Measurements from ENCODE around the gene SEPHS2. TPM values are rescaled to one million over a fixed set of nuclear protein-coding genes. Genes with fewer than 3 reads are reported as not detected.
A peak's percentile ranks its signal among the peaks of the same experiment; 100 is the strongest.

Gene SEPHS2
- total RNA-seq, 2 donors from 2014 or later = 18.2 to 18.6 TPM

GRCh38 chr16:30395992-30396585 lies 49.6 kb downstream of the SEPHS2 start:
- Histone ChIP-seq H3K36me3 (peaks cover 11% of the 10 kb centered on the region), H3K27me3 (no peaks in the 10 kb centered on the region), H3K4me1 (peaks cover 0 to 38% of the 10 kb centered on the region in 2 donors), H3K9me3 (no peaks in the 10 kb centered on the region), H3K27ac (peak overlapping the region; percentile 84 to 89), H3K4me3 (peak overlapping the region; percentile 83)
- DNase-seq (ENCODE audit: low spot score) = no peak
- TF ChIP-seq CTCF (IDR thresholded peaks at IDR 0.05) = no peak

- peaks cover 0 to 32% of the 10 kb centered on the region in 2 donors for H3K4me1 ChIP-seq
- H3K9me3 ChIP-seq = no peaks in the 10 kb centered on the region
- peak within 1 kb of the TSS; percentile 84 to 89 for H3K27ac ChIP-seq
- TF ChIP-seq CTCF (IDR thresholded peaks at IDR 0.05) = peak; percentile 31 to 43
- H3K4me3 ChIP-seq = peak within 1 kb of the TSS; percentile 83
- peak; percentile 83 for DNase-seq (ENCODE audit: low spot score)
- H3K36me3 ChIP-seq = peaks cover 11% of the 10 kb centered on the region
- H3K27me3 ChIP-seq = no peaks in the 10 kb centered on the region
These were observed 50.3 kb downstream of the SEPHS2 start, which contains the start of gene ZNF48 for GRCh38 chr16:30395155-30395991. Gene ZNF48 (plus strand): TSS chr16:30395420. CDS start chr16:30395795, 375 bp downstream.

- Histone ChIP-seq H3K9me3 (no peaks in the 10 kb centered on the region), H3K27me3 (no peaks in the 10 kb centered on the region), H3K27ac (peak overlapping the region; percentile 84 to 89), H3K4me3 (peak overlapping the region; percentile 83), H3K4me1 (peaks cover 0 to 26% of the 10 kb centered on the region in 2 donors), H3K36me3 (peaks cover 11% of the 10 kb centered on the region)
- DNase-seq (ENCODE audit: low spot score) = peak; percentile 72
- no peak for TF ChIP-seq CTCF (IDR thresholded peaks at IDR 0.05)
These were observed 51.0 kb downstream of the SEPHS2 start for GRCh38 chr16:30394592-30395154.

Other genes starting within 250 kb of the SEPHS2 start
- 1 to 10 TPM; 2.0 to 7.4 TPM for gene SULT1A3, start 246.6 kb downstream of the SEPHS2 start, total RNA-seq
- 1 to 10 TPM in 1 of 2 donors, not detected in 1; 1.7 TPM for gene NPIPB13, start 197.4 kb downstream of the SEPHS2 start, total RNA-seq
- 10 to 100 TPM; 22.0 to 39.3 TPM for gene CD2BP2, start 90.6 kb downstream of the SEPHS2 start, total RNA-seq
- 10 to 100 TPM; 20.0 to 22.3 TPM for gene TBC1D10B, start 75.4 kb downstream of the SEPHS2 start, total RNA-seq
- gene MYL11, start 71.1 kb downstream of the SEPHS2 start, total RNA-seq = not detected
- gene SEPTIN1, start 63.3 kb downstream of the SEPHS2 start, total RNA-seq = under 1 TPM in 1 of 2 donors, not detected in 1; 0.35 TPM
- gene ZNF48, start 50.5 kb downstream of the SEPHS2 start, total RNA-seq = 10 to 100 TPM in 1 of 2 donors, 1 to 10 TPM in 1; 5.7 to 10.7 TPM
- gene ZNF771, start 38.3 kb downstream of the SEPHS2 start, total RNA-seq = 10 to 100 TPM; 13.0 to 14.3 TPM
- gene DCTPP1, start 15.8 kb downstream of the SEPHS2 start, total RNA-seq = 10 to 100 TPM; 14.4 to 18.7 TPM
- gene ITGAL, start 26.9 kb upstream of the SEPHS2 start, total RNA-seq = 1 to 10 TPM; 2.0 to 2.6 TPM
- gene ZNF768, start 80.7 kb upstream of the SEPHS2 start, total RNA-seq = 10 to 100 TPM; 41.1 to 51.4 TPM
- 10 to 100 TPM; 13.3 to 16.2 TPM for gene ZNF747, start 89.0 kb upstream of the SEPHS2 start, total RNA-seq
- 10 to 100 TPM; 12.0 to 16.9 TPM for gene ZNF764, start 112.5 kb upstream of the SEPHS2 start, total RNA-seq
- gene ZNF688, start 125.8 kb upstream of the SEPHS2 start, total RNA-seq = 10 to 100 TPM in 1 of 2 donors, 1 to 10 TPM in 1; 9.6 to 13.5 TPM
- gene ZNF785, start 139.8 kb upstream of the SEPHS2 start, total RNA-seq = 1 to 10 TPM; 5.5 to 6.0 TPM
- gene ZNF689, start 164.5 kb upstream of the SEPHS2 start, total RNA-seq = 1 to 10 TPM; 6.2 to 8.3 TPM
- gene PRR14, start 205.1 kb upstream of the SEPHS2 start, total RNA-seq = 10 to 100 TPM; 12.3 to 17.3 TPM
- 10 to 100 TPM; 16.5 to 26.3 TPM for gene FBRS, start 212.6 kb upstream of the SEPHS2 start, total RNA-seq